ENCODE results near the gene LRRC15.

The LRRC15 gene

DNA sequence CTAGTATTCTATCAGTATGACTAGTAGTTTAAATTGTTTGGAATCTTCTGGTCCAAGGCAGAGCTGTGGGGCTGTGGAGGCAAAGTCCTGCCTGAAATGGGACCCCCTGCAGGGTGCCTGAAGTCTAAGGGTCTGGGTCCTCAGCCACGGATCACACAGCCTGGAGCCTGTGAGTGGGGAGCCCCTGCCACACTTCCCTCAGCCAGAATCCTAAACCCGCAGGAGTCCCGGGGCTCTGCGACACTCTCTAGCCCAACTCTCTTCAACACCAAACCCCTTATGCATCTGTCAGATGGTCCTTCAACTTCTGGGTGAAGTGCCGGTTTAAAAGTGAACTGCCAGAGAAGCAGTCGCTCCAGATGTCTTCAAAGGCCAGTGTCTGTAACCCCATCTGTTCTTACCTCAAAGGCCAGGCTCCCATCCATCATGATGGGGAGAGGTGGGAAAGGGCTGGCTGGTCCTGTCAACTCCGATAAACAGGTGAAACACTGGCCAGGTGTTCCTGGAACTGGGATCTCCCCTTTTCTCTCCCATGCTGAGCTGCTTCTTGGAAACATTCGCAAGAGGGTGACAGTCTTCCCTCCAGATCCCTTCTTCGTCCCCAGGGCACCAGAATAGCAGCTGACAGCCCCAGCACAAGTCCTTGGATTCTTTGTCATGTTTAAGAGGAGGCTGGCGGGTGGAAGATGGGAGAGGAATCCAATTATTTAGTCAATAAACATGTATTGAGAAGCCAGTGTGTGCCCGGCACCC, 64.0 kb downstream of the LRRC15 start:
- TF ChIP-seq, protein P1, sequence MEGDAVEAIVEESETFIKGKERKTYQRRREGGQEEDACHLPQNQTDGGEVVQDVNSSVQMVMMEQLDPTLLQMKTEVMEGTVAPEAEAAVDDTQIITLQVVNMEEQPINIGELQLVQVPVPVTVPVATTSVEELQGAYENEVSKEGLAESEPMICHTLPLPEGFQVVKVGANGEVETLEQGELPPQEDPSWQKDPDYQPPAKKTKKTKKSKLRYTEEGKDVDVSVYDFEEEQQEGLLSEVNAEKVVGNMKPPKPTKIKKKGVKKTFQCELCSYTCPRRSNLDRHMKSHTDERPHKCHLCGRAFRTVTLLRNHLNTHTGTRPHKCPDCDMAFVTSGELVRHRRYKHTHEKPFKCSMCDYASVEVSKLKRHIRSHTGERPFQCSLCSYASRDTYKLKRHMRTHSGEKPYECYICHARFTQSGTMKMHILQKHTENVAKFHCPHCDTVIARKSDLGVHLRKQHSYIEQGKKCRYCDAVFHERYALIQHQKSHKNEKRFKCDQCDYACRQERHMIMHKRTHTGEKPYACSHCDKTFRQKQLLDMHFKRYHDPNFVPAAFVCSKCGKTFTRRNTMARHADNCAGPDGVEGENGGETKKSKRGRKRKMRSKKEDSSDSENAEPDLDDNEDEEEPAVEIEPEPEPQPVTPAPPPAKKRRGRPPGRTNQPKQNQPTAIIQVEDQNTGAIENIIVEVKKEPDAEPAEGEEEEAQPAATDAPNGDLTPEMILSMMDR (IDR thresholded peaks at IDR 0.05; ENCODE audit: low read length) = no peak
- TF ChIP-seq EZH2 (IDR thresholded peaks at IDR 0.05; ENCODE audit: borderline replicate concordance, low read length) = no peak
- H3K9ac ChIP-seq (ENCODE audit: low read length) = no peak overlapping the region
- no peaks in the 10 kb centered on the region for H4K20me1 ChIP-seq (ENCODE audit: insufficient read depth, low read length)
- H3K27ac ChIP-seq (ENCODE audit: low read depth, low read length, poor library complexity, severe bottlenecking) = no peak overlapping the region
- no peaks in the 10 kb centered on the region for H3K36me3 ChIP-seq (ENCODE audit: insufficient read depth, low read length)
- no peak overlapping the region for H3K4me3 ChIP-seq (ENCODE audit: low read depth, low read length, poor library complexity, severe bottlenecking)
- H3K79me2 ChIP-seq (ENCODE audit: insufficient read depth, low read length) = no peaks in the 10 kb centered on the region
- no peaks in the 10 kb centered on the region for H3K9me3 ChIP-seq (ENCODE audit: low read length)
- H3K4me1 ChIP-seq (ENCODE audit: insufficient read depth, low read length, severe bottlenecking) = peaks cover 11% of the 10 kb centered on the region
- H3K4me2 ChIP-seq (ENCODE audit: low read length) = no peak overlapping the region
- H3F3A ChIP-seq (ENCODE audit: insufficient read depth, low read length) = no peaks in the 10 kb centered on the region
- H3K9me2 ChIP-seq (ENCODE audit: low read depth, low read length) = no peaks in the 10 kb centered on the region
- no peak overlapping the region for H2AFZ ChIP-seq (ENCODE audit: low read length)
- H3K27me3 ChIP-seq (ENCODE audit: insufficient read depth, low read length) = peaks cover 31% of the 10 kb centered on the region; the same call in 1 of the 2 replicates

Data from OCI-LY1 (cell line).